EH (cell line): ENCODE data around the gene TGFBR3.

Experiments used
- DNase-seq: peaks from one replicate; pipeline ENCODE4 v3.0.0-alpha.2; 2015; ENCODE audit warnings: low read depth

TGFBR3 gene

GRCh38 chr1:91635763-91636162 is 250.2 kb downstream of the TGFBR3 start:
- peak; percentile 29 for DNase-seq

- no peak for DNase-seq
Measured at GRCh38 chr1:91633438-91633837, 252.5 kb downstream of the TGFBR3 start.

- no peak for DNase-seq
Measured at GRCh38 chr1:91631718-91632330, 254.1 kb downstream of the TGFBR3 start.

- no peak for DNase-seq
Measured at GRCh38 chr1:91630803-91631202, 255.1 kb downstream of the TGFBR3 start.
